HepG2 (cell line): Measurements from ENCODE around the gene IQCE.
A peak's percentile ranks its signal among the peaks of the same experiment; 100 is the strongest.

ENCODE experiments used
- CBX5 ChIP-seq: sonication (generic); formaldehyde crosslinking; IDR thresholded peaks from 2 replicates; pipeline ENCODE4 v1.4.0; 2020; ENCODE audit warnings: missing genetic modification reagents, borderline replicate concordance
- DMTF1 ChIP-seq: sonication (generic); formaldehyde crosslinking; IDR thresholded peaks from 2 replicates; pipeline ENCODE4 v1.4.0; 2020; ENCODE audit warnings: mild to moderate bottlenecking, missing genetic modification reagents
- EZH2 ChIP-seq: conservative IDR thresholded peaks from 2 replicates; pipeline ENCODE4 v1.6.1; 2012; ENCODE audit warnings: mild to moderate bottlenecking, low read depth, low read length, moderate library complexity
- PBX2 ChIP-seq: IDR thresholded peaks from 2 replicates; pipeline ENCODE4 v1.6.1; 2016; ENCODE audit warnings: control low read depth
- REPIN1 ChIP-seq: sonication (generic); formaldehyde crosslinking; IDR thresholded peaks from 2 replicates; pipeline ENCODE4 v1.8.0; 2022; ENCODE audit warnings: missing genetic modification reagents, low read depth, mild to moderate bottlenecking, borderline replicate concordance
- TGIF2 ChIP-seq: IDR thresholded peaks from 2 replicates; pipeline ENCODE4 v1.6.1; 2016; ENCODE audit warnings: control low read depth, missing compliant biosample characterization
- ZNF549 ChIP-seq: sonication (generic); formaldehyde crosslinking; IDR thresholded peaks from 2 replicates; pipeline ENCODE4 v1.5.0; 2020; ENCODE audit warnings: missing genetic modification reagents
- ZZZ3 ChIP-seq: sonication (generic); formaldehyde crosslinking; IDR thresholded peaks from 2 replicates; pipeline ENCODE4 v1.4.0; 2020; ENCODE audit warnings: missing genetic modification reagents, mild to moderate bottlenecking, borderline replicate concordance

- 0 out of 2 replicates have a peak, but pooled peaks have one; percentile 75 for TF ChIP-seq DMTF1
- no peak for TF ChIP-seq EZH2
- TF ChIP-seq ZZZ3 (CRISPR knock-in tag): no peak
- peak; percentile 42; the same call in 1 of the 2 replicates for TF ChIP-seq PBX2 (CRISPR knock-in tag)
- peak; percentile 86 for TF ChIP-seq TGIF2 (CRISPR knock-in tag)
- peak; percentile 80; the same call in 1 of the 2 replicates for TF ChIP-seq REPIN1
- no peak for TF ChIP-seq ZNF549 (CRISPR knock-in tag)
- TF ChIP-seq CBX5 (CRISPR knock-in tag): peak; percentile 75; the same call in 1 of the 2 replicates
Observed at GRCh38 chr7:2663121-2663886, 104.5 kb downstream of the IQCE start.
